Stimulated activated CD8-positive, alpha-beta memory T cell treated with anti-CD3 and anti-CD28 coated beads, Interleukin-4, amount 100 ng/mL, for 1 hour (primary cell): ENCODE data around the gene ACBD6.

ENCODE experiments used
- DNase-seq, 2 donors: peaks; one replicate each; pipeline ENCODE4 v3.0.0-alpha.2; 2020; ENCODE audit warnings: low read depth in 2 of 2, low spot score in 1 of 2

Gene ACBD6

DNA sequence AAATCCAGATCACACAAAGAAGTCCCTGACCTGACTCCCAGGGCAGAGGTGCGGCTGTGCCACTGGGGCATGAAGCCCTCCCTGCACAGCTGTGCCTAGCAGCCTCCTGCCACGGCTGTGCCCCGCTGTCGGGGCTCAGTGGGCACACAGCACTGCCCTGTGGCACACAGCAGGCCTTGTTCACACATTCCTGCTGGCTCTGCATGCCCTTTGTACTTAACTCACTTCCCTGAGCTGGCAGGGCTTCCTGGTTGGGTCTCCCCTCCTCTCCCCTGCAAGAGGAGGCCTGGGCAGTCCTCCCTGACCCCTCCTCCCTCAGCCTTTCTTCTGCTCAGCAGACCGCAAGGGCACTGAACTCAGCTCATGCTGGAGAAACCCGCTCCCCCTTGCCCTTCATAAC lies 257.5 kb downstream of the ACBD6 start:
- no peak for DNase-seq

DNA sequence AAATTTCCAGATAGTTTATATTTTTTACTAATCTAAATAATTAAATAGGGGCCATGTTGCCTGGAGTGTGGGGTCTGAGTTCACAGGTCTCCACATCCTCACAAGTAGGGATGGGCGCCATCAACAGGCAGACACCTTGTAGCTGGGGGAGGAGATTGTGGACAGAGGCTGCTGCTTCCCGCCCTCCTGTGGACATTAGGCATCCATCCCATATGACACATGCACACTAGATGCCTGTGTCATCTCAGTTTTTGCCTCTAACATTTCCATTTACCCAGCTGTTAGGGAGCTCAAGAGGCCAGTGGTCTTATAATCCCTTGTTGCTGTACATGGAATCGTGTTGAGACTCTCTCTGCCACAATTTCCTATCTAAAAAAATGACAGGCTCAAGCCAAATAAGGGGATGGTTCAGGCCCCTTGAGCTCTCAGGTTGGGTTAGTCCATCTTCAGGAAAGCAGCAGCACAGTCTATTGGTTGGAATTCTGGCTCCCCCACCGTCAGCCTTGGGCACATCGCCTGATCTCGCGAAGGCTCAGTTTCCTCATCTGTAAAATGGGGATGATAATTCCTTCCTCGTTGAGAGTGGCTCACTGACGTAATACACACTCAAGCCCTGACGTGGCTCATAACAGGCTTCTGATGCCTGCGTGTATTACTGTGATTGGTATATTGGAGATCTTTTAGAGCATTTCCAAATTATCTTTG lies 258.7 kb downstream of the ACBD6 start:
- DNase-seq = no peak

GRCh38 chr1:180241716-180242544 lies 260.4 kb downstream of the ACBD6 start:
- DNase-seq = no peak

DNA sequence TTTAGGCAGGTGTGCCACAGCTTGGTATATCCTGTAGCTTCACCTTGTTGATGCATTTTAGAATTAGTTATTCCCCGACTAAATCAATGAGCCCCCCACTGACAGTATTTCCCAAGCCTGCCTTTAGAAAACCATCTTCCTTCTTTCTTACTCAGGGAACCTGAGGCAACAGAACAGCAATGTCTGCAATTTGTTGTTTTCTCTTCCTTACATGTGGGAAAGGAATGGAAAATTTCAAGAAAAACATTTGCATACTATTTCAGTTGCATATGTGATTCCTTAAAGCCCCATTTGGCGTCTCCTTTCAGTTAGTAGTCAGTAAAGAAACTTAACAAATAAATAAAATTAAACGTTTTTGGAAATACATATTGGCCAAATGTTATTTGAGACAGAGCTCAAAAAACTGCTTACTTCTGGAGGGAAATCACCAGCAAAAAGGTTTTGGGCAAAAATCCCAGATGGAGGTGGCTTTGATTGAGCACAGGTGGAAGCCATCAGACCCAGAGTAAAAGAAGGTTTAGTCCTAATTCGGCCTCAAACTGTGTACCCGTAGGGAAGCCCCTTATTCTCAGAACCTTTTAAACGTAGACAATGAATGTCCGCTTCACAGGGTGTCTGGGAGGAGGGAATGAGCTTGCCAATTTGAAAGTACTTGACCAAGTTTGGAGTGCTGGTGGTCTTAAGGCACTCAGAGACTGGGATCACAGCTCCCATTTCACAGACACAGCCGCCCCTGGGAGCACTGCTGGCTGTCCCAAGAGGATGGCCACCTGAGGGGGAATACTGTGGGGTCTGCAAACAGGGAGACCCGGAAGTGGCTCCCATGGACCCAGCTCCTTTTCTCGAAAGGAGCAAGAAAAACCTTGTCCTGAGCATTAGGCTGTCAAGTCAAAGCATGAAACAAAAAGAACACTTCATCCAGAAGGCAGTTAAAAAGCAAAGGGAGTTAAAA lies 263.0 kb downstream of the ACBD6 start:
- no peak for DNase-seq

- no peak for DNase-seq
These were observed 263.7 kb downstream of the ACBD6 start for GRCh38 chr1:180238675-180239074.
